ENCODE measurements around the gene LGALS9C.
"Not testable (repeated sequence)": the region's sequence is repeated elsewhere in the genome, so short reads cannot be mapped to it uniquely, and the experiment has no call there.

Gene LGALS9C

DNA sequence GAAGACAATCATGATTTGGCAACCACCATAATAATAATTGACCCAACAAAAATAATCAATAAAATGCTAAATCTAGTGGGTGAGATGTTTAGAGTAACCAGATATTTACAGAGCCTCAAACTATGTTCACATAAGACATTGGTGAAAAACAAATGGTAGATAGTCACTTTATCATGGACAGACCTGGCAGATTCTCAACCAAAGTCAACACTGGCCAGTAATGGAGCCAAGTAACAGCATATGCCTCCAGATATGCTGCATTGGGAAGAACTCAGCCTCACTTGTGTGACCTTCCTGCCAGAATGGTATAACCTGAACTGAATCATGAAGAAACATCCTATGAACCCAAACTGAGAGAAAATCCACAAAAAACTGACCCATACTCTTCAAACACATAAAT, 53.8 kb downstream of the LGALS9C start:
- not testable (repeated sequence) for DNase-seq (ENCODE audit: low spot score)

- not testable (repeated sequence) for DNase-seq (ENCODE audit: low spot score)
These were observed 65.6 kb downstream of the LGALS9C start for GRCh38 chr17:18542234-18542633.

DNA sequence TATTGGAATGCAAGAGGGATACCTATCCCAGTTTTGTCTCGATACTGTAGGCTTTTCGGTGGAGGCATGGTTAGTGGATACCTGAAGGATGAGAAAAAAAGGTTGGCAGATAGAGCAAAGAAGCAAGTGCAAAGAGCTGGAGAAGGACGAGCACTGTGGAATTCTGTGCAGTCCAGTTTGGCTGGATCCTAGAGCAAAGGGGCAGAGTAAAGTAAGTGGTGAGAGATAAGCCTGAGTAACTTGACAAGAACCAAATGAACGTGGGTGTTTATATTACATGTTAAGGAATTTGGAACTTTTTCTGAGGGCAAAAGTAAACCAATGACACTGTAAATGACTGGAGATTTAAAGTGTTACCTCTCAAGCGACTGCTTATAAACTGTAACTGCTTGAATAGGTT, 66.3 kb downstream of the LGALS9C start:
- not testable (repeated sequence) for DNase-seq (ENCODE audit: low spot score)
